Omental fat pad (tissue), 4 donors: ENCODE measurements around the gene ADD3. TPM values are rescaled to one million over a fixed set of nuclear protein-coding genes. Genes with fewer than 3 reads are reported as not detected.

Experiments
- ATAC-seq: fragments of 150-250 bp; one replicate; pipeline ENCODE4 v1.9.1; 2016; ENCODE audit warnings: mild to moderate bottlenecking, moderate library complexity; ENCODE audit not compliant: low FRiP score
- DNase-seq: peaks from one replicate; pipeline ENCODE4 v3.0.0-alpha.2; 2019; ENCODE audit warnings: low spot score
- CTCF ChIP-seq, 3 donors: fragments of 450-650 bp; IDR thresholded peaks; one replicate each; pipeline ENCODE4 v1.5.1; 2016 to 2017; ENCODE audit warnings: antibody characterized with exemption in 3 of 3, mild to moderate bottlenecking in 3 of 3, moderate library complexity in 2 of 3
- total RNA-seq, 4 donors: library from RNA; depleted of rRNA; stranded (reverse); fragments of >200 nt; gene quantifications; one replicate each; pipeline ENCODE4 v1.1.0, GENCODE V29; 2016

The ADD3 gene
- total RNA-seq, 4 donors from 2014 or later, result 85.4 to 647 (median 252) TPM

DNA sequence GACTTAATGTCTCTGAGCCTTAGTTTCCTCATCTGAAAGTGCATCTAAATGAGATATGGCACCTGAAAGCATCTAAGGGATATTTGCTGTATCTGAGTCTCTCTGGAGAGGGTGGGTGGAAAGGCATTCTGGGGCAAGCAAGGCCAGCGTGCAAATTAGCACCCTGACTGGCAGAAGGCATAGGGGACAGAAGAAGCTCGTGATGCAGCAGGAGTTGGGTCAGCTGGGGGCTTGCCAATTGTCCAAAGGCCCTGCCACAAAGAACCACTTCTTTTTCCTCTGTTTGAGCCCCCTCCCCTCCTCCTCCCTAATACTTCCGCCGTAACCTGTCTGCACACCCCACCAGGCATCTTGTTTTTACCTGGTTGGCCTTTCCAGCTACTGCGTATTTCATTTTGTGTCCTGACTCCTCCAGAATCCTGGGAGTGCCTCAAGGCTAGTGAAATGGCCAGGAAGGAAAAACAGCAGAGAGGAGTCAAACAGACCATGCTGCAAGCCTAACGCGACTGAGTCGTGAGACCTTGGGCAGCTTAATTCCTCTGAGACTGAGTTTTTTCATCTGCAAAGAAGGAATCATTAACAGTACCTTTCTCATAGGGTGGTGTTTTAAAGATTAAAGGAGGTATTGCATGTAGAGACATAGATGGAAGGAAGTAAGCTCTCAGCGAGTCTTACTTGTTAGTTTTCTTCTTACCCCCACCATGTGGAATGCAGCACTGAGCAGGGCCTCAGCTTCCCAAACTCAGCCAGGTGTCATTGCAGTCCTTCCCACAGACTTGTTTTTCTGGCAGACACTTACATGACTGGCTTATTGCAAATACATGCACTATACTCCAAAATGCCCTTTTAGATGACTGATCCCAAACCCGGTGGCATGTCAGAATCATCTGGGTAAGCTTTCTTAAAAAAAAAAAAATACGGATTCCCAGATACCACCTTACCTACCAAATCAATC is 150.5 kb downstream of the ADD3 start:
- ATAC-seq (no peak), DNase-seq (no peak)

DNA sequence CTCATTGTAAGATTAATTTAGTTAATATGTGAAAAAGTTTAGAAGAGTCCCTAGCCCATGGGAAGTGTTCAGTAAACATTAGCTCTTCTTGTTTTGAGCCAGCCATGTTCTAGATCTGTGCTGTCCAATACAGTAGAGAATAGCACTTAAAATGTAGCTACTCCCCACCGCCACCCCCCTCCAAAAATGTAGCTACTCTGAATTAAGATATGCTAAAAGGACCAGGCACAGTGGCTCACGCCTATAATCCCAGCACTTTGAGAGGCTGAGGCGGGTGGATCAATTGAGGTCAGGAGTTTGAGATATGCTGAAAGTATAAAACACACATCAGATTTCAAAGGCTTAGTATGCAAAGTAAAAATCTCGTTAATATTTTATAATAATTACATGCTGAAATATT is 152.3 kb downstream of the ADD3 start:
- no peak for ATAC-seq
- no peak for DNase-seq
- TF ChIP-seq CTCF (IDR thresholded peaks at IDR 0.05), result no peak

More for the DNA sequence above, 150.5 kb downstream of the ADD3 start:
- no peak for TF ChIP-seq CTCF (IDR thresholded peaks at IDR 0.05)

DNA sequence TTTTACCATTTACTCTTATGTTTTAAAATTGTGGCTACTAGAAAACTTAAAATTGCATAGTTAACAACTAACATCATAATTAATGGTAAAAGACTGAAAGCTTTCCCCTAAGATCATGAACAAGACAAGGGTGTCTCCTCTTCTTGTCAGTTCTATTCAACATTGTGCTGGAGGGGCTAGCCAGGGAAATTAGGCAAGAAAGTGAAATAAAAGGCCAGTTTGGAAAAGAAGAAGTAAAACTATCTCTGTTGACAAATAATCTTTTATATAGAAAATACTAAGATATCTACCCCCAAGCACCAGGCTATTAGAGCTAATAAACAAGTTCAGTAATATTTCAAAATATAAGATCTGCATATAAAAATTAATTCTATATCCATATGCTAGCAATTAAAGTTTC is 152.7 kb downstream of the ADD3 start:
- ATAC-seq (no peak), DNase-seq (no peak)
- TF ChIP-seq CTCF (IDR thresholded peaks at IDR 0.05), result no peak

GRCh38 chr10:110162741-110163145 is 155.0 kb downstream of the ADD3 start:
- ATAC-seq, result no peak
- no peak for DNase-seq
- TF ChIP-seq CTCF (IDR thresholded peaks at IDR 0.05), result no peak

GRCh38 chr10:110163192-110163773 is 155.5 kb downstream of the ADD3 start:
- ATAC-seq, result no peak
- no peak for TF ChIP-seq CTCF (IDR thresholded peaks at IDR 0.05)

GRCh38 chr10:110163841-110164240 is 156.1 kb downstream of the ADD3 start:
- DNase-seq (no peak), ATAC-seq (no peak)
- no peak for TF ChIP-seq CTCF (IDR thresholded peaks at IDR 0.05)

More at GRCh38 chr10:110163192-110163773, 155.5 kb downstream of the ADD3 start:
- DNase-seq, result no peak
